Effector memory CD8-positive, alpha-beta T cell (primary cell): ENCODE measurements around the gene AARS2.

Experiments
- ATAC-seq: fragments of 150-1000 bp; cut with Tn5 transposase; replicated peaks from 2 replicates; pipeline ENCODE4 v1.10.0; 2021; ENCODE audit warnings: mild to moderate bottlenecking, moderate library complexity
- DNase-seq, 3 experiments: peaks; one replicate each; pipeline ENCODE4 v3.0.0; 2021
- H3K27ac Mint-ChIP-seq, 2 donors: one replicate each; pipeline ENCODE4 v1.8.0; 2022; ENCODE audit warnings: mild to moderate bottlenecking in 2 of 2, mixed read lengths in 2 of 2, moderate library complexity in 2 of 2
- H3K27me3 Mint-ChIP-seq, 2 donors: one replicate each; pipeline ENCODE4 v1.8.0; 2022; ENCODE audit warnings: mixed read lengths in 2 of 2
- H3K36me3 Mint-ChIP-seq: one replicate; pipeline ENCODE4 v1.8.0; 2022; ENCODE audit warnings: mild to moderate bottlenecking, moderate library complexity, mixed read lengths; ENCODE audit not compliant: insufficient read depth
- H3K4me1 Mint-ChIP-seq, 2 donors: one replicate each; pipeline ENCODE4 v1.8.0; 2022; ENCODE audit warnings: low read depth in 2 of 2, mixed read lengths in 2 of 2
- H3K4me3 Mint-ChIP-seq, 2 donors: one replicate each; pipeline ENCODE4 v1.8.0; 2022; ENCODE audit warnings: mild to moderate bottlenecking in 2 of 2, mixed read lengths in 2 of 2, moderate library complexity in 2 of 2
- H3K9me3 Mint-ChIP-seq, 2 donors: one replicate each; pipeline ENCODE4 v1.8.0; 2022; ENCODE audit warnings: mixed read lengths in 2 of 2

AARS2 gene

DNA sequence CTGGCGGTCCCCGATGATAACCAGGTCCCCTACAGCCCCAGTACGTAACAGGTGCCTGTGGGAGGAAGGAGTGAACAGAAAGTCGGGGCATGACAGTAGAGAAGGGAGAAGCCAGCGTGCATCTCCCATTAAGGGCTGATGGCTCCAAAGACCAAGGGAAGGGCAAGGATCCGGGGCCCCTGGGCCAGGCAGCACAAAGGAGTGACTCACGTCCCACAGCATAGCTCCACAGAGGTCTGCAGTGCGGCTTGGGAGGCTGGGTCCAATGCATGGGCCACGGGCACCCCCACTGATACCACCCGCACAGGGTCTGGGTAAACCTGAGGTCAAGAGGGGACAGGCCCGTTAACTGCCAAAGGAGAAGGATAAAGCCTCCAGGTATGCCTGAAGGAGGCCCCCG lies 10.3 kb downstream of the AARS2 start:
- Mint-ChIP-seq H3K4me1 (peaks cover 4 to 5% of the 10 kb centered on the region in 2 donors), H3K27me3 (peaks cover 0 to 14% of the 10 kb centered on the region in 2 donors), H3K9me3 (no peaks in the 10 kb centered on the region), H3K27ac (no peak overlapping the region), H3K36me3 (peaks cover 11% of the 10 kb centered on the region), H3K4me3 (no peak overlapping the region)
- DNase-seq = no peak
- ATAC-seq = no peak

DNA sequence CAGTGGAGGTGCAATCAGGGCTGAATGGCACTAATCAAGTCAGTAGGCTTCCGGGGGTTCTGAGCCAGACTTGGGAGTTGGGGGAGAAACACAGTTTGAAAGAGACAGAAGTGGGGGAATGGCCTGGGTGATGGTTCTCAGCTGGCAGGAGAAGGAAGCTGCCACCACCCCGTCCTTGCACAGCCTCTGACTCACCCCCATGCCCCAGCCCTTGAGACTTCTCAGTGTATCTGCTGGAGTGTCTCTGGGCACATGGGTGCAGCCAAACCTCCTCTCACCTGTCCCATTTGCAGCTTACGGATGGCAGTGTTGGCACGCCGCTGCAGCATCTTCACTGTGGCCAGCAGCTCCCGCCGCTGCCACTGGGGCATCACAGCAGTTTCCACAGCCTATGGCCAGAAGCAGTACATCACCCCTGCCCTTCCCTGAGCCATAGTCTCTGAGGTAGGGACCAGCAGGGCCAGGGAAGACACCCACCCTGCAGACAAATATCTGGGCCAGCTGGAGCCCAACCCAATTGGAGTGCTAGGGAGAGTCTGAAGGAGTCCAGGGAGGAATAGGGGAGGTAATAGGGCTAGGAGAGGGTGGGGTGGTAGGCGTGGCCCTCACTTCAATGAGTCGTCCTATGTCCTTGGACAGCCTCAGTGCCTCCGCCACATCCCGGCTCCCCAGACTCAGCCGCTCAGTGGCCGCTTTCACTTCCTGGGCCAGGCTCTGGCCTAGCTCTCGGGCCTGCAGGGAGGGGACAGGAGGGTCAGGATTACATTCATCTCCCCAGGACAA lies 11.2 kb downstream of the AARS2 start:
- DNase-seq (no peak), ATAC-seq (no peak)
- Mint-ChIP-seq H3K4me1 (peaks cover 5 to 6% of the 10 kb centered on the region in 2 donors), H3K4me3 (no peak overlapping the region), H3K9me3 (no peaks in the 10 kb centered on the region), H3K27ac (no peak overlapping the region), H3K27me3 (peaks cover 1 to 23% of the 10 kb centered on the region in 2 donors), H3K36me3 (peaks cover 11% of the 10 kb centered on the region)

DNA sequence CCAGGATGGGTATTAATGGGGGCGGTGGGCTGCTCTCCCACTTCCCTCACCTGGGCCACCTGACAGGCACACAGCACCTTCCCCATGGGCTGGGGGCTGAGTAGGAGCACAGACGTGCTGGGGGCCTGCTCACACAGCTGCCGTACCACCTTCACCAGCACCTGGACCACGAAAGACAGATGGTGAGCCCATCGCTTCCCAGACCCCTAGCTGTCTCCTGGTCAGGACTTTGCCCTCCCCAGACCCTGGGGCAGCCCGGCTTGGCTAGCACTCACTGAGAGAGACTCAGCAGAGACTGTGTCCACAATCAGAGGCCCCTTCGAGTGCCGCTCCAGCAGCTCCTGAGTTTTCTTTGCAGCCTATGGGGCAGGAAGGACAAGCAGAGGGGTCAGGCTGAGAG lies 12.0 kb downstream of the AARS2 start:
- Mint-ChIP-seq H3K9me3 (no peaks in the 10 kb centered on the region), H3K4me1 (peaks cover 13 to 14% of the 10 kb centered on the region in 2 donors), H3K36me3 (peaks cover 9% of the 10 kb centered on the region), H3K27me3 (peaks cover 10 to 32% of the 10 kb centered on the region in 2 donors), H3K4me3 (no peak overlapping the region), H3K27ac (no peak overlapping the region)
- ATAC-seq (no peak), DNase-seq (no peak)

DNA sequence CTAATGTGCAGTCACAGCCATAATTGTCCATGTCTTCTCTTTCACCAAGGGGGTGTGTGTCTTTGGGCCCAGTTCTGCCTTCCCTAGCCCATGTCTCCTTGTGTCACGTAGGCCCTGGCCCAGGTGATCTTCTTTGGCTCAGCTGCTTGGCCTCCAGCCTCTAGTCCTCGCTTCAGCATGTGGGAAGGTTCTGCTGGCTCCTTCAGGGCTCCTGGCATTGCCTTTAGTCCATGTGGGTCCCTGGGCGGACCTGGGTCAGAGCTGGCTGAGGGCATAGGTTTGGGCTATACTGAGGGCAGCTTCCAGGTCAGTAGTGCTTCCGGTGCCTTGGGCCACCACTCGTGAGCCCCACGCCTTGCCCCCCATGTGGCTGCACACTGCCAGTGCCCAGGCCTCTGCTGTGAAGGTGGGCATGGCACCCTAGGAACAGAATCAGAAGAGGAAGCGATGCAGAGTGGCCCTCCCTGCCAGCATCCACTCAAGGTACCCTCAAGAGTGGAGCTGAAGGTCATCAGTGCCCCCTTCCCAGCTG lies 12.8 kb downstream of the AARS2 start:
- Mint-ChIP-seq H3K27ac (no peak overlapping the region), H3K27me3 (peaks cover 17 to 39% of the 10 kb centered on the region in 2 donors), H3K4me1 (peaks cover 8 to 14% of the 10 kb centered on the region in 2 donors), H3K36me3 (peaks cover 8% of the 10 kb centered on the region), H3K4me3 (no peak overlapping the region), H3K9me3 (no peaks in the 10 kb centered on the region)
- ATAC-seq (no peak), DNase-seq (no peak)

DNA sequence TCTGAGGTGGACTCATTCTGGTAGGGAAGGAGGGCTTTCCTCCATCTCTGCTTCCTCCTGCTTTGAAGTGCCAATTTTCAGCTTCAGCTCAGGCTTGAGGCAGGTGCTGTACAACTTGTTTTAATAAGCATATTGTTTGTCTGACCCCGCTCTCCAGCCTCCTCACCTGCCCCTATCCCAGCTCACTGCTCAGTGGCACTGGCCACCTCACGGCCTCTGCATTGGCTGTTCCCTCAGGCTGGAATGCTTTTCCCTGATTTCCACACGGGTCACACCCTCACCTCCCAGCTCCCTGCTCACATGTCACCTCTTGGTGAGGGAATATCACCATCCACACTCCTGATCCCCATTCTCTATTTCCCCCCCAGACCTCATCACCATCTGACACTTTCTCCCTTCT lies 14.3 kb downstream of the AARS2 start:
- no peak overlapping the region for H3K27ac Mint-ChIP-seq
- H3K27me3 Mint-ChIP-seq = peaks cover 31 to 54% of the 10 kb centered on the region in 2 donors
- H3K9me3 Mint-ChIP-seq = no peaks in the 10 kb centered on the region
- no peak for DNase-seq
- no peak for ATAC-seq
- peak overlapping the region in 1 of 2 donors; percentile 28 for H3K4me3 Mint-ChIP-seq
- peaks cover 8 to 14% of the 10 kb centered on the region in 2 donors for H3K4me1 Mint-ChIP-seq
- H3K36me3 Mint-ChIP-seq = peaks cover 11% of the 10 kb centered on the region

DNA sequence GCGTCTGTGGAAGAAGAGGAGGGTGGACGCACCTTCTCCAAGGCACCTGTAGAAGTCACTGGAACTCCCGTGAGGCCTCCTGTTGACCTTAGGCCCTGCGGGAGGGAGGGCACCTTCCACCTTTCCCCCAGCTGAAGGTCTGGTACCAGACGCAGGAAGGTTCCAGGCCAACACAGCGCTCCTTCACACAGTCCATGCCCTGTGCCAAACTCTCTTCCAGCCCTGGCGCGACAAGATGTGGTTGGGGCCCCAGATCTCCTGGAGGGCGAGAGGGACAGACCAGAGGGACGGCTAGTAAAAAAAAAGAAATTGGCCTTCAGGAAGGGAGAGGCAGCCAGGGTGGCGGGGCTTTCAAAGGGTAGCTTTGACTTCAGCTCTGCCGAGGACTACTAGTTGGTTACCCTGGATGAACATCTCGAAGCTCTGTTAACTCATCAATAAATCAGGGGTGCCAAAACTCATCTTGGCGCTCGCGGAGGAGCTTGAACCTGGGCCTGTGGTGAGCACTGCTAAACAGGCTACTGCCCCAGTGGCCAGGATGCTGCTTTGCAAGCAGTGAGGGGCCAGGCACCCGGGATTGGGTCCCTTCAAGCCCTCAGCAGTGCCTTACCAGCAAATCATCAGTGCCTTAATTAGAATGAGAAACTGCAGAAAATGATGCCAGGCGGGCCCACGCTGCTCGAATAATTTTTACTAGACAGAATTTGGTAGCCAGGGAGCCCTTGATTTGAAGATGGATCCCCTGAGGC lies 14.9 kb downstream of the AARS2 start:
- DNase-seq (no peak), ATAC-seq (no peak)
- no peaks in the 10 kb centered on the region for H3K9me3 Mint-ChIP-seq
- peak overlapping the region; percentile 37 to 51 for H3K4me3 Mint-ChIP-seq
- H3K36me3 Mint-ChIP-seq = peaks cover 11% of the 10 kb centered on the region
- H3K27ac Mint-ChIP-seq = no peak overlapping the region
- peaks cover 8 to 14% of the 10 kb centered on the region in 2 donors for H3K4me1 Mint-ChIP-seq
- peaks cover 38 to 61% of the 10 kb centered on the region in 2 donors for H3K27me3 Mint-ChIP-seq

DNA sequence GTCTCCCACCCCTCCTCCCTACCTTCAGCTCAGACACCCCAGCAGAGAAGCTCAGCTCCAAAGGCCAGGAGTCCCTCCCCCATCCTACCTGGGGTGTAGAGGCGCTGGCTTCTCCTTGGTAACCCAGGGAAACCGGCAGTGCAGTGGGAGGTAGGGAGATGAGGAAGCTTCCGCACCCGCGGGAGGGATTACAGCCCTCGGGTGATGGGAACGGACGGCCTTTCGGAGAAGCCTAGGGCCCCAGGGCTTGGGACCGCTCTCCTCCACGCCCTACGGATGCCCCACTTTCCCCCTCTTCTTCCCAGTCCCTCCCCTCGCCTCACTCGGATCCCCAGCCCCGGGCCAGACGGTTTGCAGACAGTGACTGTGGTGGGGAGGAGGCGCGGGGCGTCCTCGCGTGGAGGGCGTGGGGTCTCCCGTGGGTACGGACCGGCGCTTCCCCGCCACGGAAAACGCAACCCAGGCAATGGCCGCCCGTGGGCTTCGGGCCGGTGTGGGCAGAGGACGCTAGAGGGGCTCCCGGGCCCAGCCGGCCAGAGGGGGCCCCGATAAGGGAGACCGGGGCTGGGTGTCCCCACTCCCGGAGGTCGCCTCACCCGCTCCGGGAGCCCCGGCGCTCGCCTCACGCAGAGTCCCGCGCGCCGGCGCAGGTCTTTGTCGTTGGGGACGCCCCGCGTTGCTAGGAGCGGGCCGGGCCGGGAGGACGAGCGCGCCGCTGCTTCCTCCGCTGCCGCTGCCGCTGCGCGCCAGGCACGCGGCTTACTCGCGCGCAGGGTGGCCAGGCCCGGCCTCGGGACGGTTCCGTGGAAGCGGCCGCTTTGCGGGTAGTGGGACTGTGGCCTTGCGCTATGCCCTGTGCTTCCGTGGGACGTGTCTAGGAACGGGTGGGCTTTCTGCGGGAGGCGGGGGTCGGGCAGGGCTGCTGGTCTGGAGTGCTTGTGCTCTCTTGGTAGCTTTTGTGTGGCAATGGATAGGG lies 15.8 kb downstream of the AARS2 start:
- peaks cover 46 to 70% of the 10 kb centered on the region in 2 donors for H3K27me3 Mint-ChIP-seq
- peak overlapping the region; percentile 55 to 58 for H3K4me3 Mint-ChIP-seq
- peaks cover 11% of the 10 kb centered on the region for H3K36me3 Mint-ChIP-seq
- peaks cover 8 to 14% of the 10 kb centered on the region in 2 donors for H3K4me1 Mint-ChIP-seq
- no peaks in the 10 kb centered on the region for H3K9me3 Mint-ChIP-seq
- peak in 2 of 3 experiments; percentile 36 to 38 for DNase-seq
- no peak overlapping the region for H3K27ac Mint-ChIP-seq
- peak; percentile 85 for ATAC-seq

DNA sequence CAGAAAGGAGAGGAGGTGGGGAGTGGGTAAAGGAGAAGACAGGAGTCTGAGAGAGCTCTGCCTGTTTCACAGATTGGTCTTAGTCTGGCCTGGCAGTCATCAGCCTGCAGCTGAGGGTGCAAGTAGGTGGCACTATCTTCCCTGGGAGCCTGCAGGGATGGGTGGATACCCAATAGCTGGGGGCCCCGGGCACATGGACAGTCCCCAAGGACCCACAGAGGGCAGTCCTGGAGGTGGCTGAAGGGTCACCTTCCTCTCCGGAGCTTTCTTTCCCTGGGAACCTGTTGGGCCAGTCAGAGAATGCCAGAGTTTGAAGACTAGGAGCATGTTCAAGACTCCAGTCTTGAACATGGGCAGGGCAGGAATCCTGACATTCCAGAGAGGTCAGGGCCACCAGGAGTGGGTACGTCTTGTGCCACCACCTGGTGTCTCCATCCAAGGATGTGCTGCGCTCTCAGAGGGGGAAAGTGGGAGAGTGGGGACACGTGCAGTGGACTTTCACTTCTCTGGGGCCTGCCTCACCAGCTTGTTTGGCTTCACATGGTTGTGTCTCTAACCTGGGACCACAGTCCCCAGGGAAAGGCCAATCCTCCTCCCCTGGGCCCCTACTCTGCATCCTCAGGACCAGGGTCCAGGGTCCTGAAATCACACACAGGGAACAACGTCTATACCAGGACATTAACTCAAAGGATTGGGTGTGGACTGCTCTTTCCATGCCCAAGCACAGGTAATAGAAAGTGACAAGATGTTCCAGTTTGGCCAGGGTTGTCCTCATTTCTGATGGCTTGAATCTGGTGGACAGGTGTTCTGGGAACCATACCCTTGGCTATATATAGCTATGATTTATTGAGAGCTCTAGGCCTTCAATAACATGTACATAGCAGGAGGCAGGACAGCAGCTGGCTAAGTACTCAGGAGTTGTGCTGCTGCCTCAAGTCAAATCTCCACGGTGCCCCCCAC lies 18.0 kb downstream of the AARS2 start:
- Mint-ChIP-seq H3K4me3 (no peak overlapping the region), H3K27me3 (peaks cover 66 to 92% of the 10 kb centered on the region in 2 donors), H3K27ac (no peak overlapping the region), H3K4me1 (peaks cover 8 to 14% of the 10 kb centered on the region in 2 donors), H3K9me3 (no peaks in the 10 kb centered on the region), H3K36me3 (peaks cover 4% of the 10 kb centered on the region)
- DNase-seq (no peak), ATAC-seq (no peak)

DNA sequence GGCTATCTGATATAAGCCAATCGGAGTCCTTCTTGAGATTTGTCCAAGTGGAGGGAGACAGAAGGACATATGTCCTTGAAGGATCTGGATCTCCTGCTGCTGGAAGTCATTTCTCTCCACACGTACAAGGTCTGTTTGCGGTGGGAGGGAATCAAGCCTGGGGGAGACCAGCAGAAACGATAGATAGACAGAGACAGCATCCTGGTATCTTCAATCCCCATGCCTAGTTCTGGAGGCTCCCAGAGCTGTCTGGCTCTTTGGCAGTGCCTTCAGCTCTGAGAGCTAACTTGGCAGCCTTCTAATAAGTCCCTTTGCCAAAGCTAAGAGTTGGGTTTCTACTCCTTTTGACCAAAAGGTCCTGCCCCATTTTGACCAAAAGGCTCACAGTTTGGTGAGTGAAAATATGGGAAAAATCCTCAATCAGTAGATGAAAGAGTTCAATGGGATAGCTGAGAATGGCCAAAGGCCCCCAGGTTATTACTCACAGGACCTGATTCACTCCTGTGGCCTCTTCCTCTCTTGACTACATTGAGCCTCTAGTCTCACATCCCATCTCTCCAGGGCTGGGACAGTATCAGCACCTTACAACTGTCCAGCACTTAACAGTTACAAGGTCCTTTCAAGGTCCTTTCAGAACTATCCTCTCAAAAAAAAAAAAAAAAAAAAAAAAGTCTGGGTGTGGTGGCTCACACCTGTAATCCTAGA lies 20.3 kb downstream of the AARS2 start:
- Mint-ChIP-seq H3K9me3 (no peaks in the 10 kb centered on the region), H3K4me3 (no peak overlapping the region)
- ATAC-seq = no peak

DNA sequence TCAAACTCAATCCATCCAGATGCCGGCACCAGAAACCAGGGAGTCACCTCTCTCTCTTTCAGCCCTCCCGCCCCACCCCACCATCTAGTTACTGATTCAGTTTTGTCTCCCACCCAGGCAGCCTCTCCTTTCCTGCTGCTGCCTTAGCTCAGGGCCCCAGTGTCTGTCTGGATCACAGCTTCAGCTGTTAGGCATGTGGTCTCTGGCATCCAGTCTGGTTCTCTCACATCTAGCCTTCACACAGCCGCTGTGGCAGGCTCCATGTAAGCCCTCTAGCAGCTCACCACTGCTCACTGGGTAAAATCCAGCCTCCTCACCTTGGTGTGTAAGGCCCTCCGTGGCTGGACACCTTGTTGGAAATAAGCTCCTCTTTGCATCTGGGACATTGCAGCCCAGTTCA lies 21.3 kb downstream of the AARS2 start:
- no peak overlapping the region for H3K27ac Mint-ChIP-seq
- no peaks in the 10 kb centered on the region for H3K9me3 Mint-ChIP-seq
- no peak overlapping the region for H3K4me3 Mint-ChIP-seq
- no peak for DNase-seq
- H3K4me1 Mint-ChIP-seq = peaks cover 6 to 7% of the 10 kb centered on the region in 2 donors
- H3K36me3 Mint-ChIP-seq = peaks cover 4% of the 10 kb centered on the region
- no peak for ATAC-seq
- peaks cover 90 to 91% of the 10 kb centered on the region in 2 donors for H3K27me3 Mint-ChIP-seq

More for the DNA sequence above, 20.3 kb downstream of the AARS2 start:
- Mint-ChIP-seq H3K27me3 (peaks cover 82 to 91% of the 10 kb centered on the region in 2 donors), H3K36me3 (peaks cover 4% of the 10 kb centered on the region), H3K4me1 (peaks cover 8 to 10% of the 10 kb centered on the region in 2 donors), H3K27ac (no peak overlapping the region)
- DNase-seq = no peak

DNA sequence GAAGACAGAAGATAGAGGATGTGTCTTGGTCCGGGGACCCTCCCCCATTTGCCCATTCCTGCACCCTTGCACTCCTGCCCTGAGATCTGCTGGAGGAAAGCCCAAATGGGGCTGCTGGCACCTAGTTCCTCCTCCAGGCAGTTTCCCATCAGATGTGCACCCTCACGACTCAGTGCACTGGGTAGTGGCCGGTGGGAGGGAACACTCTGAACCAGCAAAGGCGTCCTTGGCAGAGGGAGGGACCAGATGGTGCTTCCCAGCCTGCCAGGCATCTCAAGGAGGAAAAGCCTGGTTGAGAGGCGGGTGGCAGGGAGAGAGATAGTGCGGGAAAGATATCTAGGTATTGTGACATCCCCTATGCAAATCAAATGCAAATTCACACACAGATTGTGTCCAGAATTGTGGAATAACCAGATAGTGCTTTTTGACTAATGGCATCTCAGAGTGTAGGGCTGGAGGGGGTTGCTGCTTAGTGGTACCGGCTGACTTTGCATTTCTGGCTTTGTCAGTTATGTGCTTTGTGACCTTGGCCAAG lies 23.4 kb downstream of the AARS2 start:
- DNase-seq = no peak
- H3K27ac Mint-ChIP-seq = no peak overlapping the region
- no peaks in the 10 kb centered on the region for H3K4me1 Mint-ChIP-seq
- no peak overlapping the region for H3K4me3 Mint-ChIP-seq
- H3K36me3 Mint-ChIP-seq = peaks cover 4% of the 10 kb centered on the region
- peaks cover 83 to 91% of the 10 kb centered on the region in 2 donors for H3K27me3 Mint-ChIP-seq
- no peak for ATAC-seq
- no peaks in the 10 kb centered on the region for H3K9me3 Mint-ChIP-seq
